ENCODE measurements around the gene MRPS9.

Gene MRPS9

DNA sequence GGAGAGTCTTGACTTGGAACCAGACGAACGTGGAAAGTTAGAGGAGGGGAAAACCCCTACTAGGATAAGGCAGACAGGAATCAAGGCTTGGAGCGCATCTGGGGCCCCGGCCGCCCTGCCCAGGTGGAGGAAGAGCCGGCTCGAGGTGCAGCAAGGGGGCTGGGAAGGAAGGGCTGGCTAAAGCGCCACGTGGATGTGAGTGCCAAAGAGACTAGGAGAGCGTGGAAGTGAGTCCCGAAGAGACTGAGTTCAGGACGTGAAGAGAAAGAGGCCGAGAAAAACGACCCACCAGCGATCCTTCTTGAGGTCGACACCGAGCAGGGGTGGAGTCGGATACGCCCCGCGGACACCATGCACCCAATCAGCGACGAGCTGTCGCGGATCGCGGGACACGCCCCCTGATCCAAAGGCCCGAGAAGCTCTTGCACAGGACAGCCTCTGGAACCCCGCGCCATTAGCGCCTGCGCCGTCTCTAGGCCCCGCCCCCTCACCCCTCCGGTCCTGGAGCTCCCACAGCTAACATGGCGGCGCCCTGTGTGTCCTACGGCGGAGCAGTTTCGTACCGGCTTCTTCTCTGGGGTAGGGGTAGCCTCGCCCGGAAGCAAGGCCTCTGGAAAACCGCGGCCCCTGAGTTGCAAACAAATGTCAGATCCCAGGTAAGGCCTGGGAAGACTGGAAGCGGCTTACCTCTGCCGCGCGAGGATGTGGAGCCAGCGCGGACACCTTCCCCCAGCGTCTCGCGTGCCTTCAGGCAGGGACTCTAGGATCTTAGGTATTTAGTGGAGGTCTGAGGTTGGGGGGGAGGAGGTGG is at the start of gene MRPS9:
TSS of gene MRPS9 (plus strand) at position 498 of the 811 bp plus-strand sequence. CDS start at position 522, 24 bp downstream.
- peak; percentile 92 for DNase-seq

DNA sequence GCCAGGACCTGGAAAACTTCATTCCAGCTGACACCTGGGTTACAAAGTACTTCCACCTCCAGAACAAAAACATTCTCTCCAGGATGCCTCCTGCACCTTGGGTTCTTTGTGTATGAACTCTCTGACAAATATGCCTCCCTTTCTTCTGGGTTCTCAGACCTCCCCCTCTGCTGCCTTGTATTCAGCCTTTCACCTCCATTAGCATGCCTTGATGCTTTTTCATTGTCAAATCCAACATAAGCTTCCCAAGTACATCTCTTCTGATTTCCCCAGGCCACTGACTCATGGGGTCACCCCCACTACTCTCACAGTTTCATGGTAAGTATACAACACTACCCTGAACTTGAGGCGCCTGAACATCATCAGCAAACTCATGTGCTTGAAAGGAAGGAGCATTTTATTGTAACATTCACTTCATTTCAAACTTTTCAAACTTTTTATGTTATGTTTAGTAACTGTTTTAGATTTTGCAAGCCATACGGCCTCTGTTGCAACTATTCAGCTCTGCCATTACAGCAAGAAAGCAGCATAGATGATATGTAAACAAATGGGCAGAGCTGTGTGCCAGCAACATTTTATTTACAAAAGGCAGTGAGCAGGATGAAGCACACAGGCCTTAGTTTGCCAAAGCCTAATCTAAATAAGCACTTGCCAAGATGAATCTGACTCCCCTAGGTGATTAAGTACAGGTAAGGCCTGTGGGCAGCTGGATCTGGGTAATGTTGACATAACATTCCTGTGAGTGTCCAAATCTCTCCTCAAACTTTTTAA is 32.5 kb upstream of the MRPS9 start:
- peak; percentile 48 for DNase-seq

DNA sequence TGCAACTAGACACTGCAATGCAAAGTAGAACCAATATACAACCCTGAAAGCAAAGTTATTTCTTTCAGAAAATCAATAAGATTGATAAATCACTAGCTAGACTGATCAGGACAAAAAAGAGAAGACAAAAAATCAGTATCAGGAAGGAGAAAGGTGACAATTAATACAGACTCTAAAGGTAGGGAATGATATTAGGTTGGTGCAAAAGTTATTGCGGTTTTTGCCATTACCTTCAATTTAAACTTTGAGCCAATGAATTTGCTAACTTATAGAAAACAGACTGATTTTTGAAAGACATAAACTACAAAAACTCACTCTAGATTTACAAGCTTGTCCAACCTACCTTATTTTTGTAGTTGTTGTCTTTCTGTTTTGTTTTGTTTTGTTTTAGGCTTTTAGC is 30.5 kb upstream of the MRPS9 start:
- DNase-seq = no peak

DNA sequence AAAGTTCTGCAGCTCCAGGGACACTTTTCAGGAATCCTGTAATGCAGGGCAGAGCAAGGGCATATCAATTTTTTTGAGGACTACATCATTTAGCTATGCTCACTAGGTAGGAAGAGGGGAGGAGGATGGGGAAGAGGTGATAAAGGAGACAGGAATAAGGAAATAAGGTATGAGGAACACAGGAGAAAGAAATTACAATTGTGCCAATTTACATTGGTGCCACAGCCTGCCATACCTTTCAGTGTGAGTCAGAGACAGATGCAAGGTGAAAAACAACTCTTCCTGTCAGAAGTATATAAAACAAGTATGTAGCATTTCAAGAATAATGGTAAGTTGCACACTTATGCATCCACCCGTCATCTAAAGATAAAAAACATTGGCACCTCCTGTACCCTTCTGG is 5.4 kb upstream of the MRPS9 start:
- DNase-seq = no peak

DNA sequence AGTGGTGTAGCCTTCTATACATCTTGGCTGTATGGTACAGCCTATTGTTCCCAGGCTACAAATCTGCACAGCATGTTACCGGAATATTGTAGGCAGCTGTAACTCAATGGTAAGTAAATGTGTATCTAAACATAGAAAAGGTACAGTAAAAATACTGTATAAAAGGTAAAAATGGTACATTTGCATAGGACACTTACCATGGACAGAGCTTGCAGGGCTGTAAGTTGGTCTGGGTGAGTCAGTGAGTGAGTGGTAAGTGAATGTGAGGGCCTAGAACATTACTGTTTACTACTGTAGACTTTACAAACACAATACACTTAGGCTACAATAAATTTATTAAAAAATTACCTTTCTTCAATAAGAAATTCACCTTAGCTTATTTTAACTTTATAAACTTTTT is 3.7 kb upstream of the MRPS9 start:
- no peak for DNase-seq

DNA sequence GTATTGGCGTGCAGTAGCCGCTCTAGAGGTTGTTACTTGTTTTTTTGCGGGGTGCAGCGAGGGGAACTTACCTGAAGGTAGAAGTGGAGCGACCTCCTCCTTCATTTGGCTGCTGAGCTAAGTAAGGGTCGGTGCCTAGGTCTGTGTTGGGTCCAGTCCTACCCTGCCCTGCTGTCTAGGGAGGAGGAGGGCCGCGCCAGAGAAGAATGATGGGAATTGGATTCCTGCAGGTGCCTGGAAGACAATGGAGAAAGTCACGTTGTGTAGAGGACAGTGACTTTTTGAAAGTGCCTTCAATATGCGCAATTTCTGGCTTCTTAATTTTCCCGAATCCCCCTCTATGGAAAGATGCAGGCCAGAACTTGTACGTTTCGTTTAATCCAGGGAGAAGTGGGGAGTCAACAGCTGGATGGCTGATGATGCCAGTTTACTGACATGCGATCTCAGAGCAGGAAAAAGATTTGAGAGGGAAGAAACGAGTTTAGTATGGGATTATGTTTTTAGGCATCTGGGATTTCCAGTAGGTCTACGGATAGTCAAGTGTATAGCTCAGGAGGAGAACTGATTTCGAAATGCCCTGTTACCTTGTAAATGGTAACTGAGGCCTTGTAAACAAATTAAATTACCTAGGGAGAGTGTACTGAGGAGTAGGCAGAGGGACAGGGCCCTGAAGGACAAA is 653 bp downstream of the MRPS9 start:
- DNase-seq = no peak

DNA sequence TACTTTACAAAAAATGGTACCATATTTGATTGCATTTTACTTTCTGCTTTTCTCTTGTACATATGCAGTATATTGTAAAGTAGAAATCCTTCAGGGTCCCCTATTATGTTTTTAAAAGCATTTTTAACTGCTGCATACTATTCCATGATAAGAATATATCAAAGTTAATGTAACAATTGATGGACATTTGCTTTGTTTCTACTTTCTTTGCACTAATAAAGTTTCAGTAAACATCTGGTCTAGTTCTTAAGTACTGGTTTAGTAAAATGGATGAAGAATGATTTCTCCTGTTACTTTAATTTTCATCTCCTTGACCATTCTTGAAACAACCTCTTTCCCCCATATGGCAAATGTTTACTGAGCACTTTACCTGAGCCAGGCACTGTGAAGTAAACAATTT is 1.7 kb downstream of the MRPS9 start:
- no peak for DNase-seq

DNA sequence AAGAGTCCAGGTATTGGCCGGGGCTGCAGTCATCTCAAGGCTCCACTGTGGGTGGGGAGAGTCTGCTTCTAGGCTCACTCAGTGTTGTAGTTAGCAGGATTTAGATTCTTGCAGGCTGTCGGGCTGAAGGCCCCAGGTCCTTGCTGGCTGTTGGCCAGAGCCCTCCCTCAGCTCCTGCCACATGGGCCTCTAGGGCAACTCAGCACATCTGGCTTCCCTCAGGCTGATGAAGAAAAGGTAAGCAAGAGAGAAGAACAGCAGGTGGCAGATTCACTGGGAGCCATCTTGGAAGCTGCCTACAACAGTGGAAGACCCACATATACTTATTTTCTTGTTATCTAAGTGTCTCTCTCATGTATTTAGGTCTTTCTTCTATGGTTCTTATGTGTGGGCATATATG is 4.3 kb downstream of the MRPS9 start:
- DNase-seq = no peak

DNA sequence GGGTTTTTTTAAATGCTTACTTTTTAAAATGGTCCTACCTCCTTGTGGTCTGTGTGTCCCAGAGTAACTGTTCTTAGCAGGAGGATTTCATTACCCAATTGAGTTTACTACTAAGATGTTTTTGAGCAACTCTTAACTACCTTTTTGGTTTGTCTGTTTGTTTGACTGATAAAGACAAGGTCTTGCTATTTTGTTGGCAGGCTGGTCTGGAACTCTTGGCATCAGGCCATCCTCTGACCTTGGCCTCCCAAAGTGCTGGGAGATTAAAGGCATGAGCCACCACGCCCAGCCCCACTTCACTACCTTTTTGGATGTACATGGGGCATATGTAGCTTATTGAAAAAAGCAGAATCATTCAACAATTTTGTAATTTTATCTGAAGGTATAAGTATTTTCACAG is 14.9 kb downstream of the MRPS9 start:
- no peak for DNase-seq

GRCh38 chr2:105055613-105056012 is 17.7 kb downstream of the MRPS9 start:
- no peak for DNase-seq

DNA sequence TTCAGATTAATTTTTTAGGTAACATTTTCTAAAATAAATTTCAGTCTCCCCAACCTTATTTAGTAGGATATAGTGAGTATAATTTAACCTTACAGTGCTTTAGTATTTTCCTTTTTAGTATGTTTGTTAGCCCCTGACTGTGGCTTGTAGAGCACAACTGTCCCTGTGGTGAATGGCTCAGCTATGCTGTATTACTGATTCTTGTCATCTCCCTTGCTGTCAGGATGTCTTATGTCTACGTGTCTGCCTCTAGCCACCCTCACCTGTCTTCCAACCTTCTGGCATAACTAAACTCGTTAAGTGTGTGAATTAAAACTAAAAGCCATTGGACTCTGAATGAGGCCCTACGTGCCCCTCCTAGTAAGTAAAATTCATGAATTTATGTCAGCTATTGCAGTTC is 18.4 kb downstream of the MRPS9 start:
- DNase-seq = no peak

DNA sequence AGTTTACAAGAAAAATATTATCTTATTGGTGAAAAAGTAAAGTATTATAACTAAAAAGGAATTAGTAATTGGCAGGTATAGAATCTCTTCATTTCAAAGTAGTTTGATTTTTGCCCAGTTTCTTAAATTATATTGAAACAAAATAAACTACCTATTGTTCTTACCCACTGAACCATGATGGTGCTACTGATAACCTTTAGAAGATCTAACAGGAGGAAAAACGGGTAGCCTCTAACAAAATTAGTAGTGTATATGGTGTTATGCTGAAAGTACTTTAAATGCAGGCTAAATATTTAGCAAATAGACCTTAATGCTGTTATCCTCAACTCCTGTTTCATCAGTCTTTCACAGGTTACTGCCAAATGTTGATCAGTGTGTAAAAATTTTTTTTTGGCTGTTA is 19.1 kb downstream of the MRPS9 start:
- no peak for DNase-seq

GRCh38 chr2:105061560-105061959 is 23.7 kb downstream of the MRPS9 start:
- DNase-seq = no peak

- DNase-seq = no peak
Observed at GRCh38 chr2:105062158-105062557, 24.3 kb downstream of the MRPS9 start.

DNA sequence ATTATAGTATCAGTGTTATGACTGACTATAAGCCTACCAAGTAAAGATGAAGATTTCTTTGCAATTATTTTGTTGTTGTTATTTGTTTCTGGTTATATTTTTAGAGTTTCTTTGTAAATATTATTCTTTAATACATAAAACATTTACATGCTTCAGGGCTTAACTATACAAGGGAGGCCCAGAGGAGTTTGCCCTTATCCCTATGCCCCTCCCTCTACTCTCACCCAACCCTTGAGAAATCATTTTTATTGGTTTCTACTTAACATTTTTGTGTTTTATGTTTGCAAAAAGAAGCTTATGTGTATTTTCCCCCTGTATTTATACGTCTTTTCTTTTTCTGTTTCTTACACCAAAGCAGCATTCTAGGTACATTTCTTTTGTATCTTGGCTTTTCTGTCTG is 30.5 kb downstream of the MRPS9 start:
- no peak for DNase-seq

GRCh38 chr2:105068875-105069274 is 31.0 kb downstream of the MRPS9 start:
- DNase-seq = no peak

DNA sequence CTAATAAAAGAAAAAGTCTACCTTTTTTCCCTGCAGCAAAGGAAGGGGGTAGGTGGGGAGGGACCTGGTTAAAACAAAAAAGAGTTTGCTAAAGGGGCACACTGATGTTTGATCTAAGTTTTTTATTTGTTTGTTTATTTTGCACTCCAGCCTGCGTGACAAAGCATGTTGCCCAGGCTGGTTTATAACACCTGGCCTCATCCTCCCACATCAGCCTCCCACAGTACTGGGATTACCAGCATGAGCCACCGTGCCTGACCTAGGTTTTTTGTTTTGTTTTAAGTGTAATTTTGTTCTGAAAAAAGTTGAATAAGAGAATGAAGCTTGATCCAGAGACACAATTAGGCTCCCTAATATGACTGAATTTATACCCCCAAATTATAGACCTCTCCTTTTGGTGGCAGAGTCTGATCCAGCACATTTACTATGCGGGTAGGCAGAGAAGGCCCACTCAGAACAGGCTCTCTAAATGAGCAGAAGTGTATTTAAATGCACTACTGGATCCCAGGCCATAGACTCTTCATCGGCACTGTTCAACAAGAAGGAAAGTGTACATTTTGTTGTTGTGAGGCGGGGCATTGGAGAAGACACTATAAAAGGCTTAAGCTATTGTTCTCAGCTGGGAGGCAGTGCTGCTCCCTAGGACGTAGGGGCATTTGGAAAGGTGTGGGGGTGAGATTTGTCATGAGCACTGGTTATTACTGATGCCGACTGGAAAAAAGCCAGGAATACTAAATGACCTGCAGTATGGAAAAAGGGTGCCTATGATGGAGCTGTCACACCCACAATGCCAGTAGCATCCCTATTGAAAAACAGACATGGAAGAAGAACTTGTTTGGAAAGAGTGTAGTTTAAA is 32.4 kb downstream of the MRPS9 start:
- no peak for DNase-seq

GRCh38 chr2:105071379-105071778 is 33.5 kb downstream of the MRPS9 start:
- DNase-seq = no peak

DNA sequence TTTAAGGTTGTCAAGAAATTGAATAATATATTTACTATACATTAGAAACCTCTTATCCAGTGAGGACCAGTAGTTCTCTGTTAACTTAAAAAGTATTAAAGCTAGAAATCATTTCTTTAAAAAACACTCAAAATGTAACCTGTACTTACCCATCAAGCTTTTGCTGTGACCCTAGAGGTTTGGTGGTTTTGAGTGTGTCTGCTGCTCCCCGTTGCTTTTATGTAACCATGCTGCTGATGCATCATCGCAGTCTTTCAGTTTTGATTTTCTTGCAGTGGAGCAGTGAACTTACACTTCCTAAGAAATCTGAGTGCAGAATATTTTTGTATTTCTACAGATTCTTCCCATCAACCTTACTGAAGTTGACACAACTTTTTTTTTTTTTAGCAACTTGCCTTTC is 34.2 kb downstream of the MRPS9 start:
- no peak for DNase-seq

GRCh38 chr2:105073591-105073990 is 35.7 kb downstream of the MRPS9 start:
- DNase-seq = no peak

DNA sequence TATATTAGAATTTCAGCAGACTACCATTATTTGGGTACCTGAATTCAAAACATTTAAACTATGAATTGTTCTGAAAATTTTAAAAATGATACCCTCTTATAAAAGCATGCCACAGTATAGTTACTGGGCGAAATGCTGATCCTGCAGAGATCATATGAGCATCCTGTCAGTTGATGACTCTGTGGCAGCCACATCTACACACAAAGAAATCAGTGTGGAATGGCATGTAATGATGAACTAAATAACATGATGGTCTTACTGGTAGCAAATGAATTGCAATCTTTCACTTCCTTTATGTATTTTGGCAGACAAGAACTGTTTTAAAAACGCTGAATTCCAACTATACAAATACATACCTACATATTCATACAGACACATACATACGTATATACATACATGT is 38.3 kb downstream of the MRPS9 start:
- DNase-seq = no peak

DNA sequence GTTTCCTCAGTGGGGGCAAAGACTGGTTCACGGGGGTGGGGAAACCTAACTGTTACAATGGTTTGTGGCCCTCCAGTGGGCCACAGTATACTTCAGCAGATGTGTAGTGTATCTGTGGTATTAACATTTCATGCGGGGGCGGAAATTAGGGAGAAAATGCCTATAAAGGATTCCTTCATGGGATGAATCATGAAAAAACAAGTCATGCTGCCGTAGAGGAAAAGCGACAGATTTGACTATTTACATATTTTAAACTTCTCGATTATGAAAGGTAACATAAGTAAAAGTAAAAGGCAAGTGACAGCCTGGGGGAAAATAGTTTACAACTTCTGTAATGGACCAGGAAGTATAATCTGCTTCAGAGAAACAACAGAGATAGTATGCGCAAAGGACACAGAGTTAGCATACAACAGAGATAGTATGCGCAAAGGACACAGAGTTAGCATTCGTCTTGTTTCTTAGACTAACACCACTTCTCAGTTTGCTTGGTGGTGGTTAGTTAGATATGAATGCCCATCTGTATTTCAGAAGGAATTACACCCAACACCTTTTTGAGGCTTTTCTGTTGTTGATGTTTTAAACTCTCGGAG is 41.1 kb downstream of the MRPS9 start:
- DNase-seq = no peak

All from NCI-H1092 (cell line).